GM10266 (cell line): ENCODE measurements around the gene SPATA21.
"Not testable (repeated sequence)": the region's sequence is repeated elsewhere in the genome, so short reads cannot be mapped to it uniquely, and the experiment has no call there.

Experiments used
- DNase-seq: peaks from one replicate; pipeline ENCODE4 v3.0.0; 2012; ENCODE audit errors: extremely low spot score
- TF ChIP-seq, protein P1 (sequence below): IDR thresholded peaks from 2 replicates; pipeline ENCODE4 v1.5.1; 2012; ENCODE audit warnings: mild to moderate bottlenecking, low read depth; ENCODE audit not compliant: control insufficient read depth, insufficient read depth; ENCODE audit errors: missing control alignments

SPATA21 gene

DNA sequence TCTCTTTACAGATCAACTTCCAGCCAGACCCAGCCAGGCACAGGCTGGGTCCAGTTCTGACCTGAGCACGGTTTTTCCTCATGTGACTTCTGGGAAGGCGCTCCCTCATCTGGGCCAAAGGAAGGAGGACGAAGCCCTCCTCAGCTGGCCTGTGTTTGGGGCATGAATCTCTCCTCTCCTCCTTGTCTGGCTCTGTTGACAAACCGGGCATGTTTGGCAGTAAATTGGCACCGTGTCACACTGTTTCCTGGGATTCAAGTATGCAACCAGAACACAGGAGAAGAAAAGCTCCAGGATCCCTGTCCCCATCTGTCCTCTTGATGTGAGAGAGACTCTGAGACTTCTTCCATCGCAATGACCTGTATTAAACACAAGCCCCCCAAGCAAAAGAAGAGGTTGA, 21.6 kb upstream of the SPATA21 start:
- TF ChIP-seq, protein P1, sequence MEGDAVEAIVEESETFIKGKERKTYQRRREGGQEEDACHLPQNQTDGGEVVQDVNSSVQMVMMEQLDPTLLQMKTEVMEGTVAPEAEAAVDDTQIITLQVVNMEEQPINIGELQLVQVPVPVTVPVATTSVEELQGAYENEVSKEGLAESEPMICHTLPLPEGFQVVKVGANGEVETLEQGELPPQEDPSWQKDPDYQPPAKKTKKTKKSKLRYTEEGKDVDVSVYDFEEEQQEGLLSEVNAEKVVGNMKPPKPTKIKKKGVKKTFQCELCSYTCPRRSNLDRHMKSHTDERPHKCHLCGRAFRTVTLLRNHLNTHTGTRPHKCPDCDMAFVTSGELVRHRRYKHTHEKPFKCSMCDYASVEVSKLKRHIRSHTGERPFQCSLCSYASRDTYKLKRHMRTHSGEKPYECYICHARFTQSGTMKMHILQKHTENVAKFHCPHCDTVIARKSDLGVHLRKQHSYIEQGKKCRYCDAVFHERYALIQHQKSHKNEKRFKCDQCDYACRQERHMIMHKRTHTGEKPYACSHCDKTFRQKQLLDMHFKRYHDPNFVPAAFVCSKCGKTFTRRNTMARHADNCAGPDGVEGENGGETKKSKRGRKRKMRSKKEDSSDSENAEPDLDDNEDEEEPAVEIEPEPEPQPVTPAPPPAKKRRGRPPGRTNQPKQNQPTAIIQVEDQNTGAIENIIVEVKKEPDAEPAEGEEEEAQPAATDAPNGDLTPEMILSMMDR, result no peak
- DNase-seq, result no peak

DNA sequence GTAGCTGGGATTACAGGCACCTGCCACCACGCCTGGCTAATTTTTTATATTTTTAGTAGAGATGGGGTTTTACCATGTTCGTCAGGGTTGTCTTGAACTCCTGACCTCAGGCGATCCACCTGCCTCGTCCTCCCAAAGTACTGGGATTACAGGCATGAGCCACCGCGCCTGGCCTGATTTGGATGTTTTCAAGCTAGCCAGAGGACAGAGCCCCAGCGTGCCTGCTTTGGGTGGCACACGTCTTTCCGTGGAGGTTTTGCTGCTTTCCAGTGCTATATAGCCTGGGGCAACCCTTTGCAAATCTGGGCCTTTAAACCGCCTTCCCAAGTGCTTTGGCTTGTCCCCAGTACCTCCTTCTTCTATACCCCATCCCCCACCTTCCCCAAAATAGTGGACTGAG, 18.9 kb upstream of the SPATA21 start:
- DNase-seq, result not testable (repeated sequence)

DNA sequence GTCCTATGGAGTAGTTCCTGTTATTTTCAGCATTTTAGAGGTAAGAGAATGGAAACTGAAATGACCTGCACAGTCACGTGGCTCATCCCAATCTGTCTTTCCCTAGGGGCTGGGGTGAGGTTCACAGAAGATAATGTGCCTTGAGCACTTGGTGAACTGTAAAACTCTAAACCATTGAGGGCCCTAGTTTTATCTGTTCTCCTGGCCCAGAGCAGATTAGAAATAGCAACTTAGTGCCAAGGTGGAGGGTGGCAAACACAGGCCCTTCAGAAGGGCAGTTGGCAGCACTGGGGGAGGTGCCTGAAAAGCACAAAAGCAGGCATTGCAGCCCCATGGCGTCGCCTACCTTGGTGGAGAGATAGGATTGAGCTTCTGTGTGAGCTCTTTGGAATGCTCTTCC, 17.7 kb upstream of the SPATA21 start:
- DNase-seq, result not testable (repeated sequence)

DNA sequence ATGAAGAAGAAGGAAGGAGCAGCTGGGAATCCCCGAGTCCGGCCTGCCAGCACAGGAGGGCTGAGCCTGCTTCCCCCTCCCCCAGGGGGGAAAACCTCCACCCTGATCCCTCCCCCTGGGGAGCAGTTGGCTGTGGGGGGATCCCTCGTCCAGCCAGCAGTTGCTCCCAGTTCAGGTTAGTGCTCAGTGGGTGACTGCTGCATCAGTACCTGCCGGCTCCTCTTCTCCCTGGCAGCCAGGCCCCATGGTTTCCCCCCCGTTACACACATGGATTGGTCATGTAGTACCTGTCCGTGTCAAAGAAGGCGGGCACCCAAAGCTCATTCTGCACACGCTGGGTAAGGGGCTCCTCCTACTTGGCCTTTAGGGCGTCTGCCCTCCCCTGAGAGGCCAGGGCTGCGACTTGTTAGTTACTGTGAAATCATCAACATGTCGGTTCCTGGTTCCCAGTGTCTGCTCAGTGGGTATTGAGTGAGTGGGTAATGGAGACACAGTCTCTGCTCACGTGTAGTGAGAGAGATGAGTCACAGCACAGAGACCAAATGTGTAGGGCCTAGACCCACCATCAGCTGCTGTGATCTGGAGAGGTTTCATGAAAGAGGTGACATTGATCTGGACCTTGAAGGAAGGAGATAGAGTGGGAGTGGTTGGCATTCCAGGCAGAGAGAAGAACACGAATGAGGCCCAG, 14.8 kb upstream of the SPATA21 start:
- DNase-seq, result peak; percentile 51
- TF ChIP-seq, protein P1, result no peak

DNA sequence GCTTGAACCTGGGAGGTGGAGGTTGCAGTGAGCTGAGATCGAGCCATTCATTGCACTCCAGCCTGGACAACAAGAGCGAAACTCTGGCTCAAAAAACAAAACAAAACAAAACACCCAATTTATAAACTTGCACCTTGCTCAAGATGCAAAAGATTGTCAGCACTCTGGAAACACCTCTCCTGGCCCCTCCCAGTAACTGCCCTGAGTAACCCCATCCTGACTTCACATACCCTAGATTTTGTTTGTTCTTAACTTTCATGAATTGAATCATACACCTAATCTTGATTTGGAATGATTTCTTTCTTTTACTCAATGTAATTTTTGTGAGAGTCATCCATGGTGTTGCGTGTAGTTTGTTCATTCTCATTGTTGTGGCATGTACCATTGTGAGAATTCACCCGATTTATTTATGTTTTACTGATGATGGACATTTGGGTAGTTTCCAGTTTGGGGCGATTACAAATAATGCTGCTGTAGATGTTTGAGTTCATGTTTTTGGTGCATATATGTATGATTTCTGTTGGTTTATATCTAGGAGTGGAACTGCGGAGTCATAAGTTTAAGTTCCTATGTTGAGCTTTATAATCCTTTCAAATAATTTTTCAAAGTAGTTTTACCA, 13.7 kb upstream of the SPATA21 start:
- no peak for DNase-seq
- TF ChIP-seq, protein P1, result no peak

DNA sequence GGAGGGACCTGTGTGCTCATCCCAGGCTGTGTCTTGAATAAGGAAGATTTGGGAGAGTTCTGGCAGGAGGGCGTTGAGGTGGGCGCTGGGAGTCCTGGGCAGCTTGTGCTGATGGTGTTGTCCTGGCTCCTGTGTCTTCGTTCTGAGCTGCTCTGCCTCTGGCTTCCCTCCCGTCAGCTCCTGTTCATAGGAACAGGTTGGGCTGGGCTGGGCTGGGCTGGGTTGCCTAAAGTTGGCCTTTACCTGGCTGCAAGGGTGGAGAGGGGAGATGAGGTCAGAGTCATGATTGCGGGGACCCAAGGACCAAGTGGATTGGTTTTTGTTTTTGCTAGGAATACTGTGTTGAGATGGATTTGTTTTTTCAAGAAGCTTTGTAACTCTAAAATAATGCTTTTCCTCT, 12.4 kb upstream of the SPATA21 start:
- TF ChIP-seq, protein P1, result no peak
- DNase-seq, result no peak

DNA sequence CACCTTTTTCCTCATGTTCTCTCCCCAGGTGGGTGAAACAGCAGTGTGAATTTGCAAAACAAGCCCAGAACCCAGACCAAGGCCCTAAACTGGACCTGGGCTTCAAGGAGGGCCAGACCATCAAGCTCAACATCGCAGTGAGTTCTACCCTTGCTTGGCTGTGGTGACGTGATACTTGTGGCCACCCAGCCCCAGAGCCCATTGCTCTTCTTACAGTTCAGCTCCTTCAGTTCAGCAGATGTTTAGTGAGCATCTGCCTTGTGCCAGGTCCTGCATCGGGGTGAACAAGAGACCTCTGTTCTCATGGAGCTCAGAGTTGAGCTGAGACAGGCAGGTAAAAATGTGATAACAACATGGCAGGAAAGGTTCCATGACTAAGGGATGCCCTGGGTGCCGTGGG, 11.8 kb upstream of the SPATA21 start:
- TF ChIP-seq, protein P1, result no peak
- no peak for DNase-seq

DNA sequence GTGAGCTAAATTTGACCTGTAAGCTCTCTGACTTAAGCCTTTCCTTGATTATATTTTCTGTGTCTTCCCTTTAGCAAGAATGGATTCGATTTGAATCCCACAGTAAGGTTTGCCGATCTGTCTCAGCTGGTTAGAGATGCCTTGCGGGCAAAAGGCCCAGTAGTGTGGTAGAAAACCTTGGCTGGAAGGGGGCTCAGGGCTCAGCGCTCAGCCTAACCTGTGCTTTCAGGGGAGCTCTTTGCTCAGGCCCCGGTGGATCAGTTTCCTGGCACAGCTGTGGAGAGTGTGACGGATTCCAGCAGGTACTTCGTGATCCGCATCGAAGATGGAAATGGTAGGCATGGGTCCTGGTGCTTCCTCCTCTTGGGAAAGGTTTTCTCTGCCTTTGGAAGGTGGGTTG, 10.4 kb upstream of the SPATA21 start:
- TF ChIP-seq, protein P1, result no peak
- no peak for DNase-seq
